ENCODE data around the gene TPCN1.

The TPCN1 gene

DNA sequence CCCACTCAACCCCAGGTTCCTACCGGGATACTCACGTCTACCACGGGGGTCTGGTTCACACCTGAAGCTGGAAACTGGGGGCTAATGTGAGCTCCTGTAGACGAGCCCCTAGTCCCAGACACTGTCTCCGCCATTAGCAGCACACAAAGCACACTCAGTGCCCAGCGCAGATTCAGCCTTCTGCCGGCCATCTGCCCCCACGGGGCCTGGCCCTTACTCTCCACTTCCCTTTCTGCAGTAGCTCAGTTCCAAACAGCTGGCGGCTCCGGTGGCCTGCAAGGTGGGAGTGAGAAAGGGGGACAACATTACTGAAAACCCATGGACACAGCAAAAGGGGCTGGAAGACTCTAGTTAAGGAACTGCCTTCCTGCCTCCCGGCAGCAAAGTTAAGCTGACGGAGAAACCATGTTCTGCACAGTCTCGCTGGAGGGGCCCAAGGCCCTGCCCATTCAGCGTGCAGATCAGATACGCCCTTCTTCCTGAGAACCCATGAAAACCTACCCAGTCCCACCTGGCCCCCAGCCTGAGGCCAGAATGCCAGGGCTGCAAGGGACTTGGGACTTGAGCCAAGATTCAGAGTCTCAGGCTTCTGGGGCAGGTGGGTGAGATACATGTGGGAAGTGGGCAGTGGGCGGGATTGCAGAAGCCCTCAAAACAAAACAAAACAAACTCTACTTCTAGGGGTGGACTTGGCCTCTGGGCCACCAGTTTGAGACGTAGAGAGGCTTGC, 111.6 kb downstream of the TPCN1 start:
- no peak for DNase-seq (ENCODE audit: extremely low read depth in 1 of 2, low read depth in 1 of 2)

GRCh38 chr12:113333418-113333750, 112.1 kb downstream of the TPCN1 start:
- DNase-seq (ENCODE audit: extremely low read depth in 1 of 2, low read depth in 1 of 2): no peak

DNA sequence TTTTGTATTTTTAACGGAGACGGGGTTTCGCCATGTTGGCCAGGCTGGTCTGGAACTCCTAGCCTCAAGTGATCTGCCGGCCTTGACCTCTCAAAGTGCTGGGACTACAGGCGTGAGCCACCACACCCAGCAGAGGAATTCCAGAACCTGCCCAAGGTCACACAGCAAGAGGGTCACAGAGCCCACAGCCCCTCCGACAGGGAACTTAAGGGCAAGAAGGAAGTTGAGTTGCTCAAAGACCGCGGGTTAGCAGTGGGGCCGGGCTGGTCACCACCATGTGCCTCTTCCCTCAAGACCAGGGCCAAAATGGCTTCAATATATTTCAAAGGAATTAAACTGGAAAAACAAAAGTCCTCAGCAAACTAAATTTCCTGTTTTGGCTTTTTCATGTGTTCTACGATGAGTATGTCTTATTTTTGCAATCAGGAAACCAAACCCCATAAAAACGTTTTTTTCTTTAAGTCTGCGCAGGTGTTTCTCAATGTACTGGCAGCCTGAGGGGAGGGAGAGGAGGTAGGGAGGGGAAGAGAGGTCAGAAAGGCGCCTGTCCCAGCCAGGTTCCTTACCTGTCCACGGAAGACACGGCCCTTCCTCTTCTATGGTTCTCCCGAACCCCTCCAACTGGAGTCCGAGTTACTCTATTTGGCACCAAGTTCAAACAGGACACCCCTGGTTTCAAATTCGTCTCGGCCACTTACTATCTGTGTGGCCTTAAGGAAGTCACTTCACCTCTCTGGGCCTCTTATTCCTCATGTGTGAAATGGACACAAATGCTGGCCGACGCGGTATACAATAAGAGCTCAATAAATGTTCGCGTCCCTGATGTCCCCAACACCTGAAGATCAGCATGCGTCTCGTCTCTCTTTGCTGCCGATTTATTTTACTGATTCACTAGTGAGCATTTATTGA, 112.9 kb downstream of the TPCN1 start:
- DNase-seq (ENCODE audit: extremely low read depth in 1 of 2, low read depth in 1 of 2): no peak

GRCh38 chr12:113334786-113335539, 113.7 kb downstream of the TPCN1 start, which contains the start of gene SLC8B1:
SLC8B1 (minus strand) TSS chr12:113335109; CDS start chr12:113332878, 2,231 bp downstream.
- peak; percentile 70 to 77 for DNase-seq (ENCODE audit: extremely low read depth in 1 of 2, low read depth in 1 of 2)

DNA sequence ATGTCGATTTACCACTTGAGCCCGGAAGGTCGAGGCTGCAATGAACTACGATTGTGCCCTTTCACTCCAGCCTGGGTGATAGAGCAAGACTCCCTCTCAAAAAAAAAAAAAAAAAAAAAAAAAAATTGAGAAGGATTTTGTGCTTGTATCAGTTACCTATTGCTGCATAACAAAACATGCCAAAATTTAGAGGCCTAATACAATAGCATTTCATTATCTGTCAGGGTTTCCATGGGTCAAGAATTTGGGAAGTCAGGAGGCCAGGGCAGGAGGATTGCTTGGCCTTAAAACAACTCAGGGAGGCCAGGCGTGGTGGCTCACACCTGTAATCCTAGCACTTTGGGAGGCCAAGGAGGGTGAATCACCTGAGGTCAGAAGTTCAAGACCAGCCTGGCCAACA, 118.3 kb downstream of the TPCN1 start:
- DNase-seq (ENCODE audit: extremely low read depth in 1 of 2, low read depth in 1 of 2): no peak

GRCh38 chr12:113340061-113340460, 118.8 kb downstream of the TPCN1 start:
- no peak for DNase-seq (ENCODE audit: extremely low read depth in 1 of 2, low read depth in 1 of 2)

GRCh38 chr12:113341535-113341934, 120.3 kb downstream of the TPCN1 start:
- no peak for DNase-seq (ENCODE audit: extremely low read depth in 1 of 2, low read depth in 1 of 2)

- no peak for DNase-seq (ENCODE audit: extremely low read depth in 1 of 2, low read depth in 1 of 2)
These were observed 124.1 kb downstream of the TPCN1 start for GRCh38 chr12:113345318-113345717.

DNA sequence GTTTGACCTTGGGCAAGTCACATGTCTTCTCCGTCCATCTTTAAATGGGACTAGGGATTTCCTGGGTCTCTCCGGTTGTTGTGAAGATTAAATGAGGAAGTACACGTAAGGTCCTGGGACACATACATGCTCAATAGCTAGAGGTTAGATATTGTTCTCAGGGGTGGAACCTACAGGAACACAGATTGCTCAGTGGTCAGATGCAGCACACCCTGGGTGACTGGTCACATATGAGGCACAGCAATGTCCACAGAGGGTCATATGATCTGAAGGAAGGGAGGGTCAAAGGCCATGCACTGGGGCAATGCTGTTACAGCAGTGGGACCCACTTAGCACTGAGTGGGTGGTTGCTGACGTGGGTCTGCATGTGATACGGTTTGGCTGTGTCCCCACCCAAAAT, 125.1 kb downstream of the TPCN1 start:
- no peak for DNase-seq (ENCODE audit: extremely low read depth in 1 of 2, low read depth in 1 of 2)

- no peak for DNase-seq (ENCODE audit: extremely low read depth in 1 of 2, low read depth in 1 of 2)
These were observed 125.8 kb downstream of the TPCN1 start for GRCh38 chr12:113347107-113347506.

DNA sequence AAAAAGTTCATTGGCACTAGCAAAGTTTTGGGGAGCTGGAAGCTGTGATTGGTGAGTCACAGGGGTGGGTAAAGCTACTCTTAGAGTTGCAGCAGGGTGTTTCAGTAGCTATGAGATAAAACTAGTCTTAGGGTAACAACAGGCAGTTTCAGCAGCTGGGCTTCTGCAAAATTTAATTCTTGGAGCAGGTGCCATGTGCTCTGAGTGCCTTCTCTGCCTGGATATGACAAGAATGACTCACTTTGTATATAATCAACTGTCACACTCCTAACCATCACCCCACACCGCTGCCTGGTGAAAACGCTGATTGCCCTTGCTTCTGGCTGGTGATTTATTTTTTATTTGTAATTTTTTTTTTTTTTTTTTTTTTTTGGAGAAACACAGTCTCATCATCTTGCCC, 126.6 kb downstream of the TPCN1 start:
- DNase-seq (ENCODE audit: extremely low read depth in 1 of 2, low read depth in 1 of 2): no peak
